Measurements from ENCODE around the gene PTCD1. TPM values are rescaled to one million over a fixed set of nuclear protein-coding genes. Genes with fewer than 3 reads are reported as not detected.

PTCD1 gene
- total RNA-seq = 10 to 100 TPM in 2 of 5 experiments, 1 to 10 TPM in 3; 4.0 to 10.8 (median 8.8) TPM
- polyA plus RNA-seq = 1 to 10 TPM; 3.7 to 4.2 TPM
- 3.4 reads per million, percentile 18 among the genes with 10 or more reads in this experiment for total RNA-seq

- peaks cover 10 to 11% of the 10 kb centered on the region in 2 donors for H3K4me1 ChIP-seq (ENCODE audit: control insufficient read depth in 2 of 2, insufficient read depth in 2 of 2, low read length in 2 of 2)
- peak within 1 kb of the TSS; percentile 93 for H3K4me3 ChIP-seq (ENCODE audit: low read length)
- Mint-ChIP-seq H3K27me3 (no peaks in the 10 kb centered on the region), H3K27ac (peak within 1 kb of the TSS; percentile 85 to 95 (median 94)), H3K4me1 (peaks cover 18 to 40% (median 31%) of the 10 kb centered on the region in 7 donors), H3K36me3 (peaks cover 0 to 11% (median 8%) of the 10 kb centered on the region in 5 donors), H3K4me3 (peak within 1 kb of the TSS; percentile 92 to 100 (median 98)), H3K9me3 (no peaks in the 10 kb centered on the region)
- H3K27me3 ChIP-seq (ENCODE audit: control insufficient read depth in 2 of 2, insufficient read depth in 2 of 2, low read length in 2 of 2) = no peaks in the 10 kb centered on the region
- H3K27ac ChIP-seq (ENCODE audit: low read depth, low read length) = peak within 1 kb of the TSS; percentile 81
- intact Hi-C loops (cut with micrococcal nuclease) = loop anchor here (1.0 to 2.0 kb wide), 11 partner anchors 27 to 662 kb away; partner anchors contain the start of genes ARPC1B (in 2 of the 2), ATP5MF (in 2 of the 2), ZKSCAN5 (in 2 of the 2) and ZNF789 (in 2 of the 2)
- ATAC-seq = peak; percentile 95
- POLR2A ChIA-PET = interaction anchor here (0.6 to 2.7 kb wide), 8 partner anchors 26 to 491 kb away, joined by 3 to 12 read pairs (median 4); partner anchors contain the start of genes BUD31, GJC3, PDAP1 and ZKSCAN5
- peaks cover 0 to 24% (median 0%) of the 10 kb centered on the region in 3 experiments for H3K36me3 ChIP-seq (ENCODE audit: control insufficient read depth in 2 of 3, insufficient read depth in 3 of 3, low read length in 3 of 3)
- DNase-seq = peak; percentile 71 to 92 (median 77)
- CTCF ChIA-PET = no interaction called here
- H3K9me3 ChIP-seq (ENCODE audit: control insufficient read depth in 2 of 3, low read length in 3 of 3) = no peaks in the 10 kb centered on the region
These were observed at the start of gene PTCD1, which contains the start of gene CPSF4 for GRCh38 chr7:99438573-99439480. Gene PTCD1 (minus strand): TSS chr7:99438798. CDS start chr7:99435242, 3,556 bp downstream. Gene CPSF4 (plus strand): TSS chr7:99438943. CDS start chr7:99439083, 140 bp downstream.

DNA sequence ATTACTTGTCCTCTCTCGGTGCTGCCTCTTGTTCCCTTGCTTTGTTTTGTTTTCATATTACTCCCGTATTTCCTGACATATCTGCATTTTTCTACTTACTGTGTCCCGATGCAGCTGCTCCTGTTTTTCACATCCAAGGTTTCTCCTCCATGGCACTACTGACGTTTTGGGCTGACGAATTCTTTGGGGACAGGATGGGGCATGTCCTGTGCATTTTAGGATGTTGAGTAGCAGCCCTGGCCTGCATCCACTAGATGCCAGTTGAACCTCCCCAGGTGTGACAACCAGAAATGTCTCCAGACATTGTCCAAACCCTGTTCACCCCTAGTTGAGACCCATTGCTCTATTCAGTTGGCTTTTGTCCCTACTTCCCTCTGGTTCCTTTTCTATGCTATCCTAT, 46.5 kb upstream of the PTCD1 start:
- H3K4me1 ChIP-seq (ENCODE audit: control insufficient read depth in 2 of 2, insufficient read depth in 2 of 2, low read length in 2 of 2) = no peaks in the 10 kb centered on the region
- Mint-ChIP-seq H3K27ac (peak overlapping the region in 1 of 9 donors; percentile 39), H3K9me3 (peaks cover 0 to 7% (median 0%) of the 10 kb centered on the region in 11 donors), H3K4me3 (no peak overlapping the region), H3K27me3 (no peaks in the 10 kb centered on the region), H3K4me1 (peaks cover 0 to 8% (median 4%) of the 10 kb centered on the region in 7 donors), H3K36me3 (peaks cover 0 to 58% (median 19%) of the 10 kb centered on the region in 5 donors)
- DNase-seq (no peak), ATAC-seq (no peak)
- intact Hi-C loops (cut with micrococcal nuclease) = no loop called here
- H3K27me3 ChIP-seq (ENCODE audit: control insufficient read depth in 2 of 2, insufficient read depth in 2 of 2, low read length in 2 of 2) = no peaks in the 10 kb centered on the region
- POLR2A ChIA-PET = interaction anchor here (1.4 kb wide), 1 partner anchor 10 kb away, joined by 3 read pairs; no protein-coding TSS in a partner anchor
- H3K27ac ChIP-seq (ENCODE audit: low read depth, low read length) = no peak overlapping the region
- CTCF ChIA-PET = interaction anchor here (0.6 kb wide), 1 partner anchor 1205 kb away, joined by 3 read pairs; no protein-coding TSS in a partner anchor
- peaks cover 0 to 24% (median 0%) of the 10 kb centered on the region in 3 experiments for H3K36me3 ChIP-seq (ENCODE audit: control insufficient read depth in 2 of 3, insufficient read depth in 3 of 3, low read length in 3 of 3)
- no peaks in the 10 kb centered on the region for H3K9me3 ChIP-seq (ENCODE audit: control insufficient read depth in 2 of 3, low read length in 3 of 3)
- H3K4me3 ChIP-seq (ENCODE audit: low read length) = no peak overlapping the region

GRCh38 chr7:99478464-99479440, 40.2 kb upstream of the PTCD1 start:
- Histone ChIP-seq H3K27ac (ENCODE audit: low read depth, low read length) (peak overlapping the region; percentile 52), H3K4me1 (ENCODE audit: control insufficient read depth in 2 of 2, insufficient read depth in 2 of 2, low read length in 2 of 2) (peaks cover 12 to 21% of the 10 kb centered on the region in 2 donors), H3K36me3 (ENCODE audit: control insufficient read depth in 2 of 3, insufficient read depth in 3 of 3, low read length in 3 of 3) (peaks cover 0 to 29% (median 0%) of the 10 kb centered on the region in 3 experiments), H3K9me3 (ENCODE audit: control insufficient read depth in 2 of 3, low read length in 3 of 3) (no peaks in the 10 kb centered on the region), H3K27me3 (ENCODE audit: control insufficient read depth in 2 of 2, insufficient read depth in 2 of 2, low read length in 2 of 2) (no peaks in the 10 kb centered on the region), H3K4me3 (ENCODE audit: low read length) (no peak overlapping the region)
- ChIA-PET POLR2A (interaction anchor here (0.9 to 1.2 kb wide), 3 partner anchors 13 to 21 kb away, joined by 3 to 4 read pairs (median 3); partner anchors contain the start of genes ATP5MF and ZNF394), CTCF (interaction anchor here (0.6 kb wide), 2 partner anchors 58 to 90 kb away, joined by 3 to 4 read pairs; no protein-coding TSS in a partner anchor)
- peak overlapping the region; percentile 40 to 89 (median 74) for H3K27ac Mint-ChIP-seq
- H3K27me3 Mint-ChIP-seq = no peaks in the 10 kb centered on the region
- no peak for ATAC-seq
- DNase-seq = no peak
- intact Hi-C loops (cut with micrococcal nuclease) = loop anchor here in 1 of 2 donors (10.0 kb wide), 2 partner anchors 604 to 946 kb away; partner anchors contain the start of genes MEPCE, TMEM130, TRRAP and ZCWPW1
- no peaks in the 10 kb centered on the region for H3K9me3 Mint-ChIP-seq
- peaks cover 3 to 26% (median 7%) of the 10 kb centered on the region in 5 donors for H3K36me3 Mint-ChIP-seq
- H3K4me3 Mint-ChIP-seq = peak overlapping the region in 7 of 10 donors; percentile 12 to 72 (median 52)
- H3K4me1 Mint-ChIP-seq = peaks cover 29 to 42% (median 33%) of the 10 kb centered on the region in 7 donors

GRCh38 chr7:99476107-99476506, 37.5 kb upstream of the PTCD1 start:
- Histone ChIP-seq H3K36me3 (ENCODE audit: control insufficient read depth in 2 of 3, insufficient read depth in 3 of 3, low read length in 3 of 3) (peaks cover 0 to 28% (median 0%) of the 10 kb centered on the region in 3 experiments), H3K27ac (ENCODE audit: low read depth, low read length) (no peak overlapping the region), H3K4me3 (ENCODE audit: low read length) (no peak overlapping the region), H3K27me3 (ENCODE audit: control insufficient read depth in 2 of 2, insufficient read depth in 2 of 2, low read length in 2 of 2) (no peaks in the 10 kb centered on the region), H3K9me3 (ENCODE audit: control insufficient read depth in 2 of 3, low read length in 3 of 3) (no peaks in the 10 kb centered on the region), H3K4me1 (ENCODE audit: control insufficient read depth in 2 of 2, insufficient read depth in 2 of 2, low read length in 2 of 2) (peaks cover 17 to 27% of the 10 kb centered on the region in 2 donors)
- POLR2A ChIA-PET = interaction anchor here (0.9 to 2.0 kb wide), 6 partner anchors 9 to 96 kb away, joined by 3 to 7 read pairs (median 4); partner anchors contain the start of genes FAM200A and ZKSCAN5
- Mint-ChIP-seq H3K9me3 (no peaks in the 10 kb centered on the region), H3K27me3 (peaks cover 0 to 1% (median 0%) of the 10 kb centered on the region in 5 donors), H3K27ac (peak overlapping the region in 6 of 9 donors; percentile 17 to 71 (median 36)), H3K4me1 (peaks cover 38 to 62% (median 45%) of the 10 kb centered on the region in 7 donors), H3K4me3 (peak overlapping the region in 1 of 10 donors; percentile 38), H3K36me3 (peaks cover 0 to 20% (median 4%) of the 10 kb centered on the region in 5 donors)
- CTCF ChIA-PET = no interaction called here
- intact Hi-C loops (cut with micrococcal nuclease) = loop anchor here in 1 of 2 donors (10.0 kb wide), 2 partner anchors 601 to 949 kb away; partner anchors contain the start of genes MEPCE, TMEM130, TRRAP and ZCWPW1
- ATAC-seq (no peak), DNase-seq (no peak)

GRCh38 chr7:99473315-99473596, 34.7 kb upstream of the PTCD1 start:
- Mint-ChIP-seq H3K27me3 (peaks cover 0 to 5% (median 0%) of the 10 kb centered on the region in 5 donors), H3K4me3 (peak overlapping the region; percentile 94 to 99 (median 98)), H3K9me3 (no peaks in the 10 kb centered on the region), H3K36me3 (peaks cover 0 to 15% (median 4%) of the 10 kb centered on the region in 5 donors), H3K4me1 (peaks cover 27 to 54% (median 40%) of the 10 kb centered on the region in 7 donors), H3K27ac (peak overlapping the region; percentile 87 to 98 (median 95))
- Histone ChIP-seq H3K36me3 (ENCODE audit: control insufficient read depth in 2 of 3, insufficient read depth in 3 of 3, low read length in 3 of 3) (peaks cover 0 to 10% (median 0%) of the 10 kb centered on the region in 3 experiments), H3K27me3 (ENCODE audit: control insufficient read depth in 2 of 2, insufficient read depth in 2 of 2, low read length in 2 of 2) (no peaks in the 10 kb centered on the region), H3K9me3 (ENCODE audit: control insufficient read depth in 2 of 3, low read length in 3 of 3) (no peaks in the 10 kb centered on the region), H3K4me1 (ENCODE audit: control insufficient read depth in 2 of 2, insufficient read depth in 2 of 2, low read length in 2 of 2) (peaks cover 10 to 20% of the 10 kb centered on the region in 2 donors), H3K27ac (ENCODE audit: low read depth, low read length) (peak overlapping the region; percentile 82), H3K4me3 (ENCODE audit: low read length) (peak overlapping the region; percentile 86)
- intact Hi-C loops (cut with micrococcal nuclease) = loop anchor here (1.0 to 10.0 kb wide), 4 partner anchors 8 to 952 kb away; partner anchors contain the start of genes MEPCE (in 1 of the 2), SMURF1 (in 1 of the 2), TMEM130 (in 1 of the 2) and TRRAP (in 1 of the 2)
- DNase-seq (peak in 2 of 9 donors; percentile 26 to 28), ATAC-seq (no peak)
- POLR2A ChIA-PET = interaction anchor here (0.7 to 2.2 kb wide), 7 partner anchors 10 to 1772 kb away, joined by 3 to 11 read pairs (median 7); partner anchors contain the start of genes BUD31, PDAP1, ZKSCAN5 and ZNF655
- CTCF ChIA-PET = no interaction called here
